ENCODE data around the gene UGGT2.

UGGT2 gene

GRCh38 chr13:96003304-96003703 is 49.9 kb downstream of the UGGT2 start:
- H3K79me2 ChIP-seq (ENCODE audit: insufficient read depth, low read depth): no peaks in the 10 kb centered on the region
- TF ChIP-seq, protein P1, sequence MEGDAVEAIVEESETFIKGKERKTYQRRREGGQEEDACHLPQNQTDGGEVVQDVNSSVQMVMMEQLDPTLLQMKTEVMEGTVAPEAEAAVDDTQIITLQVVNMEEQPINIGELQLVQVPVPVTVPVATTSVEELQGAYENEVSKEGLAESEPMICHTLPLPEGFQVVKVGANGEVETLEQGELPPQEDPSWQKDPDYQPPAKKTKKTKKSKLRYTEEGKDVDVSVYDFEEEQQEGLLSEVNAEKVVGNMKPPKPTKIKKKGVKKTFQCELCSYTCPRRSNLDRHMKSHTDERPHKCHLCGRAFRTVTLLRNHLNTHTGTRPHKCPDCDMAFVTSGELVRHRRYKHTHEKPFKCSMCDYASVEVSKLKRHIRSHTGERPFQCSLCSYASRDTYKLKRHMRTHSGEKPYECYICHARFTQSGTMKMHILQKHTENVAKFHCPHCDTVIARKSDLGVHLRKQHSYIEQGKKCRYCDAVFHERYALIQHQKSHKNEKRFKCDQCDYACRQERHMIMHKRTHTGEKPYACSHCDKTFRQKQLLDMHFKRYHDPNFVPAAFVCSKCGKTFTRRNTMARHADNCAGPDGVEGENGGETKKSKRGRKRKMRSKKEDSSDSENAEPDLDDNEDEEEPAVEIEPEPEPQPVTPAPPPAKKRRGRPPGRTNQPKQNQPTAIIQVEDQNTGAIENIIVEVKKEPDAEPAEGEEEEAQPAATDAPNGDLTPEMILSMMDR (conservative IDR thresholded peaks at IDR 0.05; ENCODE audit: low read depth, low read length): no peak
- no peak overlapping the region for H3K9ac ChIP-seq
- no peaks in the 10 kb centered on the region for H4K20me1 ChIP-seq (ENCODE audit: insufficient read depth)
- H3K4me2 ChIP-seq: no peak overlapping the region
- no peaks in the 10 kb centered on the region for H3K4me1 ChIP-seq (ENCODE audit: low read depth, poor library complexity, severe bottlenecking)
- no peak overlapping the region for H3K4me3 ChIP-seq (IDR thresholded peaks at IDR 0.05; ENCODE audit: insufficient read depth, low read depth, low read length)
- H2AFZ ChIP-seq (ENCODE audit: low read depth): no peak overlapping the region
- H3K27ac ChIP-seq: no peak overlapping the region
- no peaks in the 10 kb centered on the region for H3K27me3 ChIP-seq (ENCODE audit: insufficient read depth, low read depth)
- H3K36me3 ChIP-seq (ENCODE audit: insufficient read depth): no peaks in the 10 kb centered on the region

DNA sequence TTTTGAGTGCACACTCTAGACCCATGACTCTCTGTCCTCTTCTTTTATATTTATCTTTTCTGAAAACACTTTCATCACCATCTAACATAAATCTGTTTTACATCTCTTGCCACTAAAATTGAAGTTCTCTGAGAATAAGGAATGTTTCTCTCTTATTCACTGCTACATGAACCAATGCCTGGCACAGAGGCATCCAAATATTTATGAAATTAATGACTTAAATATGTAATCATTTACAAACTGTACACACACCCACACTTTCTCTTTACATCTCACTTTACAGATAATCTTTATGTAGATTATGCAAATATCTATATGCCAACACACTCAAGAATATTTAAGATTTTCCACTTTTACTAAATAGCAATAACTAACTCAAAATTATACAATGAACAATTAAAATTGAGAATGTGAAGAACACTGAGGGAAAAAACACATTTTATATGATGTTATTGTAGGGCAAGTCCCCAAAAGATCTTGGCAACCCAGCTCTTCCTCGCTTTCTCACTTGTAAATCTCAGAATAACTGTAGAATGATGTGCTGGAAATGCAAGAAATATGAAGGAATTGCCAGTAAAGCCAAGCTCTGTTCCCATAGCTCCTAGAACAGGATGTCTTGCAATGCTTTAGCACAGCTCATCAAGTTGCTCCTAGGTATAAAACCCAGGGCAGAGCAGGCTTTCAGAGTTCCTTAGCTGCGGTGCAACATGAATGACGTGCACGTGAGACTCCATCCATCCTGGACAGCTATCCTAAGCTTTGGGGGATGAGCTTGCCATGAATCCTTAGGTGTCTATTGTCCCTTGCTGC is 50.7 kb downstream of the UGGT2 start:
- no peaks in the 10 kb centered on the region for H3K4me1 ChIP-seq (ENCODE audit: low read depth, poor library complexity, severe bottlenecking)
- TF ChIP-seq, protein P1 (conservative IDR thresholded peaks at IDR 0.05; ENCODE audit: low read depth, low read length): no peak
- H3K36me3 ChIP-seq (ENCODE audit: insufficient read depth): no peaks in the 10 kb centered on the region
- no peak overlapping the region for H3K4me3 ChIP-seq (IDR thresholded peaks at IDR 0.05; ENCODE audit: insufficient read depth, low read depth, low read length)
- no peak overlapping the region for H3K27ac ChIP-seq
- H3K9ac ChIP-seq: no peak overlapping the region
- H2AFZ ChIP-seq (ENCODE audit: low read depth): no peak overlapping the region
- H3K79me2 ChIP-seq (ENCODE audit: insufficient read depth, low read depth): no peaks in the 10 kb centered on the region
- H4K20me1 ChIP-seq (ENCODE audit: insufficient read depth): no peaks in the 10 kb centered on the region
- no peak overlapping the region for H3K4me2 ChIP-seq
- no peaks in the 10 kb centered on the region for H3K27me3 ChIP-seq (ENCODE audit: insufficient read depth, low read depth)

DNA sequence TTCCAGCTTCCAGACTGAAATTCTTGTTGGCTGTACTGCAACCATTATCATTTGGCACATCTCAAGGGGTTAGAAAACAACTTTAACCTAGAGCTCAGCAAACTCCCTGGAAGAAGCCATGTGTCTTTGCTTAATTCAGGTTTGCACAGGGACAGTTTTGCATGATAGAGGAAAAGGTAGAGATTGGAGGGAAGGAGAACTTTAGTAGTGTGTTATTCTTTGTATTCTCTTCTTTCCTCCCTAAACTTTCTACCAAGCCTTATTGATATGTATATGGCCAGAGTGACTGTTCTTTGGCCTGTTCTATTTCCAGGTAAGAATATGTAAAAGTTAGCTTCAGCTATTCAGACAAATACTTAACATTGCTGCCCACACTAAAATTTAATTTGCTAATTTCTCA is 53.1 kb downstream of the UGGT2 start:
- H3K4me3 ChIP-seq (IDR thresholded peaks at IDR 0.05; ENCODE audit: insufficient read depth, low read depth, low read length): no peak overlapping the region
- no peak overlapping the region for H3K4me2 ChIP-seq
- no peaks in the 10 kb centered on the region for H3K27me3 ChIP-seq (ENCODE audit: insufficient read depth, low read depth)
- no peak overlapping the region for H3K27ac ChIP-seq
- H2AFZ ChIP-seq (ENCODE audit: low read depth): no peak overlapping the region
- H3K9ac ChIP-seq: no peak overlapping the region
- TF ChIP-seq, protein P1 (conservative IDR thresholded peaks at IDR 0.05; ENCODE audit: low read depth, low read length): no peak
- no peaks in the 10 kb centered on the region for H3K4me1 ChIP-seq (ENCODE audit: low read depth, poor library complexity, severe bottlenecking)
- H3K36me3 ChIP-seq (ENCODE audit: insufficient read depth): no peaks in the 10 kb centered on the region
- no peaks in the 10 kb centered on the region for H4K20me1 ChIP-seq (ENCODE audit: insufficient read depth)
- no peaks in the 10 kb centered on the region for H3K79me2 ChIP-seq (ENCODE audit: insufficient read depth, low read depth)

DNA sequence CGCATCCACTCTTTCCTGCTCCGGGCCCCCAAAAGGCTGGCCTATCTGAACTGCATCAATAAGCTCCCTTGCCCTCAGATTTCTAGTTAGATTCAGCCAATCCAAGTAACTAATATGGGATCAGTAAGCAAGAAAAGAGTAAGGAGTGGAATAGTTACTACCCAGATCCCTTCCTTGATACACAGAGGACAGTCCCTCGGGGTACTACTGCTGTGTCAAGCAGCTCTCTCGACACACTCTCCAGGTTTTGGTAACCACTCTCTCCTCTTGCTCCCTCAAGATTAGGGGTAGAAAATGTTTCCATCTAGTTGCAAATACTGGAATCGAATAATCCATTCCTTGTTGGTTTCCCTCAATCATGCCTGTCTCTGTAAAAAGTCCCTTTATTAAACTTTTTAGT is 65.4 kb downstream of the UGGT2 start:
- Histone ChIP-seq H3K9ac (no peak overlapping the region), H3K4me2 (no peak overlapping the region), H3K27me3 (ENCODE audit: insufficient read depth, low read depth) (no peaks in the 10 kb centered on the region)

More for the DNA sequence above, 65.4 kb downstream of the UGGT2 start:
- Histone ChIP-seq H2AFZ (ENCODE audit: low read depth) (no peak overlapping the region), H3K27ac (no peak overlapping the region), H3K79me2 (ENCODE audit: insufficient read depth, low read depth) (no peaks in the 10 kb centered on the region), H4K20me1 (ENCODE audit: insufficient read depth) (no peaks in the 10 kb centered on the region), H3K4me1 (ENCODE audit: low read depth, poor library complexity, severe bottlenecking) (no peaks in the 10 kb centered on the region), H3K4me3 (IDR thresholded peaks at IDR 0.05; ENCODE audit: insufficient read depth, low read depth, low read length) (no peak overlapping the region), H3K36me3 (ENCODE audit: insufficient read depth) (no peaks in the 10 kb centered on the region)
- TF ChIP-seq, protein P1 (conservative IDR thresholded peaks at IDR 0.05; ENCODE audit: low read depth, low read length): no peak
